ENCODE measurements around the gene SCN2B. TPM values are rescaled to one million over a fixed set of nuclear protein-coding genes. Genes with fewer than 3 reads are reported as not detected.

SCN2B gene
- total and polyA plus RNA-seq, 8 donors = 0.04 to 0.31 (median 0.06) TPM

GRCh38 chr11:118210323-118210722, 33.9 kb upstream of the SCN2B start:
- FAIRE-seq (no peak), ATAC-seq (no peak), DNase-seq (no peak)
- H3K27me3 ChIP-seq = no peaks in the 10 kb centered on the region
- no peaks in the 10 kb centered on the region for H3K4me1 ChIP-seq
- no peaks in the 10 kb centered on the region for H3K9me3 ChIP-seq
- intact Hi-C loops (cut with DNase I) = no loop called here
- no peaks in the 10 kb centered on the region for H3K36me3 ChIP-seq
- H3K27ac ChIP-seq = no peak overlapping the region
- no peak overlapping the region for H3K4me3 ChIP-seq
- no peak for TF ChIP-seq CTCF (IDR thresholded peaks at IDR 0.05)
- 85 to 87% methylated on average over 7 of the region's 7 CpGs for WGBS, 2 donors

GRCh38 chr11:118209033-118209432, 32.6 kb upstream of the SCN2B start:
- Histone ChIP-seq H3K27me3 (no peaks in the 10 kb centered on the region), H3K4me3 (no peak overlapping the region), H3K9me3 (no peaks in the 10 kb centered on the region), H3K27ac (no peak overlapping the region), H3K36me3 (no peaks in the 10 kb centered on the region), H3K4me1 (no peaks in the 10 kb centered on the region)
- no peak for DNase-seq
- FAIRE-seq = no peak
- 80 to 86% methylated on average over 3 of the region's 3 CpGs for WGBS, 2 donors
- TF ChIP-seq CTCF (IDR thresholded peaks at IDR 0.05) = no peak
- ATAC-seq = no peak
- intact Hi-C loops (cut with DNase I) = loop anchor here in 2 of 3 donors (10.0 kb wide), 2 partner anchors 66 to 76 kb away; no protein-coding TSS in a partner anchor

- Histone ChIP-seq H3K36me3 (no peaks in the 10 kb centered on the region), H3K4me1 (peaks cover 0 to 7% (median 5%) of the 10 kb centered on the region in 3 donors), H3K4me3 (no peak overlapping the region), H3K27ac (no peak overlapping the region), H3K27me3 (no peaks in the 10 kb centered on the region), H3K9me3 (no peaks in the 10 kb centered on the region)
- intact Hi-C loops (cut with DNase I) = loop anchor here in 2 of 3 donors (10.0 kb wide), 2 partner anchors 68 to 78 kb away; no protein-coding TSS in a partner anchor
- DNase-seq = no peak
- no peak for TF ChIP-seq CTCF (IDR thresholded peaks at IDR 0.05)
- FAIRE-seq = no peak
- no peak for ATAC-seq
- 87 to 92% methylated on average over 2 of the region's 2 CpGs for WGBS, 2 donors
Observed at GRCh38 chr11:118207079-118207478, 30.6 kb upstream of the SCN2B start.

- H3K9me3 ChIP-seq = no peaks in the 10 kb centered on the region
- peaks cover 0 to 7% (median 6%) of the 10 kb centered on the region in 3 donors for H3K4me1 ChIP-seq
- whole genome bisulfite sequencing, 2 donors = 77 to 83% methylated on average over 1 of the region's 1 CpG
- FAIRE-seq (no peak), ATAC-seq (peak in 2 of 4 donors; percentile 59 to 65), DNase-seq (no peak)
- no peaks in the 10 kb centered on the region for H3K27me3 ChIP-seq
- intact Hi-C loops (cut with DNase I) = loop anchor here in 2 of 3 donors (10.0 kb wide), 2 partner anchors 68 to 78 kb away; no protein-coding TSS in a partner anchor
- no peak for TF ChIP-seq CTCF (IDR thresholded peaks at IDR 0.05)
- H3K36me3 ChIP-seq = no peaks in the 10 kb centered on the region
- H3K4me3 ChIP-seq = no peak overlapping the region
- no peak overlapping the region for H3K27ac ChIP-seq
Observed at GRCh38 chr11:118206391-118207031, 30.1 kb upstream of the SCN2B start.

Measured in pancreas (tissue), 10 donors.